IPS-20b (cell line): Measurements from ENCODE around the gene FZD1.

ENCODE experiments used
- H3K27ac ChIP-seq: one replicate; pipeline ENCODE4 v1.5.1; 2013; ENCODE audit warnings: low read length
- H3K27me3 ChIP-seq: 2 replicates; pipeline ENCODE4 v1.6.1; 2013; ENCODE audit warnings: mild to moderate bottlenecking, low read length, inconsistent platforms; ENCODE audit not compliant: insufficient read depth
- H3K36me3 ChIP-seq: 2 replicates; pipeline ENCODE4 v1.6.1; 2013; ENCODE audit warnings: low read depth, mild to moderate bottlenecking, inconsistent platforms, low read length, moderate library complexity; ENCODE audit not compliant: insufficient read depth
- H3K4me1 ChIP-seq: 2 replicates; pipeline ENCODE4 v1.6.1; 2013; ENCODE audit warnings: mild to moderate bottlenecking, control low read depth, inconsistent platforms, low read length, moderate library complexity; ENCODE audit not compliant: insufficient read depth
- H3K4me3 ChIP-seq: 2 replicates; pipeline ENCODE4 v1.5.1; 2013; ENCODE audit warnings: mild to moderate bottlenecking, low read length, inconsistent platforms
- H3K9ac ChIP-seq: 2 replicates; pipeline ENCODE4 v1.6.1; 2013; ENCODE audit warnings: low read depth, mild to moderate bottlenecking, inconsistent platforms, low read length, moderate library complexity
- H3K9me3 ChIP-seq: 2 replicates; pipeline ENCODE4 v1.6.1; 2013; ENCODE audit warnings: mild to moderate bottlenecking, low read depth, low read length, inconsistent platforms; ENCODE audit not compliant: insufficient read depth

The FZD1 gene

DNA sequence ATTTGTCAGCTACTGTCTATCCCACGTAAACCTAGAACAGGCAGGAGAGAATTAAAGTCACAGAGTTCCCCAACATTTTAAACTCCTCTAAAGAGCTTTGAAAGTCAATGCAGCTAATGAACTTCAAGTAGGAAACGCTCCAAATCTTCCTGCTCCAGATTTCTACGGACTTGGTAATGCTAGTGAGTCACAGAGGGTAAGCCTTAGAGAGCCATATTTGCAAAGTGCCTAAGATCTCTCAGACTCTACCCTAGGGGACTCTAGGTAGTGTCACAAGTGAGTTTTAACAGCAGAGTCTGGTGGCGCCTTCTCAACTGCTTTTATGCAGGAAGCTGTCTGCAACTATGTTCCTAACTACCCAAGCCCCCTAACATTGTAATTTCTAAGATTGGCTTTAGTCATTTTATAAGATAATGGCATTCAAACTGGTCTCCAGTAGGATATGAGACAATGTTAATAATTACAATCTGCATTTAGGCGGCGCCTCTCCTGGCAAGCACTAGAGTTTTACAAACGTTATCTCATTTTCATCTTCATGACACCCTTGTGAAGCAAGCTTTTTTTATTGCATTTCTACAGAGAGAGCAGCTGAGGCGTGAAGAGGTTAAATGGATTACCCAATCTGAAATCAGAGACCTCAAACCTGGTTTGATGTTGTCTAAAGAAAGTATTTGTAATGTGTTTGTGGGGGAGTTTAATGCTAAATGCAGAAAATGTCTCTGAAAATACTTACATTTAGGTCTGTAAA is 22.0 kb upstream of the FZD1 start:
- H3K27me3 ChIP-seq: no peaks in the 10 kb centered on the region
- no peak overlapping the region for H3K4me3 ChIP-seq
- no peaks in the 10 kb centered on the region for H3K9me3 ChIP-seq
- H3K4me1 ChIP-seq: no peaks in the 10 kb centered on the region
- H3K9ac ChIP-seq: no peak overlapping the region
- no peaks in the 10 kb centered on the region for H3K36me3 ChIP-seq
- no peak overlapping the region for H3K27ac ChIP-seq

DNA sequence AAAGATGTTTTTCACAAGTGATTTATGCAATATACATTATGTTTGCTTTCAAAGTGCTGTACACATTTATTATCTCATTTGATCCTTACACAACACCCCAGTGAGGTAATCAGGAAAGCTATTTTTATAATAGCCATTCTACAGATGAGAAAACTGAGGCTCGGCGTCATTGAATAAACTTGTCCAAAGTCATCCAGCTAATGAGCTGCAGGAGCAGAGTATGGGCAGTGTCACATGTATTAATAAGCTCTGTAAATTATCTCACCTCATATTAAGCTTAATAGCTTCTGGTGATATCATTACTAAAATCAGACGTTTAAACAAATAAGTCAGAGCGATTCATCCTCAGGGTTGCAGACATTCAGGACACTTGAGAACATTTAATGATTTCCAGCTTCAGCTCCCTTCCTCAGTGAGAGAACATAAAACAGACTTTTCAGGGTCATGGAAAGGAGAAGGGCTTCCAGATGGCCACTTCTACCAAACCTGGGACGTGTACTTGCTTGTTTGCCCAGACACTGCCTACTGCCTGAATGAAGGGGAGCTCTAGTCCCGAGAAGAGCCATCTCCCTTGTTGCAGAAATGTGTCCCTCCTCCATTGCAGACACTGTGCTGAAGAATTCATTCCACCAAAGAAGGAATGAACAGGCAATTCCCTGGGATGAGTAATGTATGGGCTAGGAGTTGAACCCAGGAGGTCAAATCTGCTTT is 20.5 kb upstream of the FZD1 start:
- H3K4me3 ChIP-seq: no peak overlapping the region
- no peaks in the 10 kb centered on the region for H3K9me3 ChIP-seq
- no peaks in the 10 kb centered on the region for H3K27me3 ChIP-seq
- no peak overlapping the region for H3K9ac ChIP-seq
- H3K36me3 ChIP-seq: no peaks in the 10 kb centered on the region
- no peak overlapping the region for H3K27ac ChIP-seq
- no peaks in the 10 kb centered on the region for H3K4me1 ChIP-seq

DNA sequence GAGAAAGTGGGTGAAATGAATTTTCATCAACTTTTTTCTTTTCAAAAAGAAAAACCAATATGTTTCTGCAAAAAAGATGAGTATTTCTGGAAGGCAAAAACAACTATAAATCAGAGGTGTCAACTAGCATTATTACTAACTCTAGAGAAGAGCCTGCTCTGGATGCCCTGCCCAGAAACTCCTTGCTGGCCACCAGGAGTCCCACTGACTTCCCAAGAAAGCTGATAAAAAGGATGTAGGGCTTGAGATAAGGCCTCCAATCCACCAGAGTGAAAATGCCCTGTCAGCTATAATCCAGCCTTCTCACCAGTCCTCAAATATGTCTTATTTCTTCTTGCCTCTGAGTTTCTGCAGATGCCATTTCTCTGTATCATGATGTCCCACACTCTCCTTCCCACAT is 16.7 kb upstream of the FZD1 start:
- H3K4me1 ChIP-seq: no peaks in the 10 kb centered on the region

DNA sequence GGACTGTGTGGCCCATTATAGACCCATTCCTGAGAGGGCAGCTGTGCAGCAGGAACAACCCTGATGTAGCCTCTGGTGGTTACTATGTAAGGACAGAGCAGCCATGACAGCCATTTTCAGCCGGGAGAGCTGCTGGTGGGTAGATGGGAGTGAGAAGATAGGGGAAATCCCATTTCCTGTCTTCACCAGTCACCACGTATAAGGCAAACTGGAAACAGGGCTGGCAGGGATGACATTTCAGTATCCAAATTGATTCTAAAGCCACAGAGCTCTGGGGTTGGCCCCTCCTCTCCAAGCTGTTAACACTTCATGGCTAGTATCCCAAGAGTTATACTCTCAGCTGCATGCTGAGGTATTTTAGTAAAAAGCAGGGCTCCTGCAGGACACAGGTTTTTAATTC is 15.2 kb upstream of the FZD1 start:
- Histone ChIP-seq H3K9ac (no peak overlapping the region), H3K36me3 (no peaks in the 10 kb centered on the region), H3K9me3 (no peaks in the 10 kb centered on the region), H3K27ac (no peak overlapping the region), H3K4me1 (no peaks in the 10 kb centered on the region), H3K4me3 (no peak overlapping the region), H3K27me3 (no peaks in the 10 kb centered on the region)

More for the DNA sequence above, 16.7 kb upstream of the FZD1 start:
- Histone ChIP-seq H3K27me3 (no peaks in the 10 kb centered on the region), H3K36me3 (no peaks in the 10 kb centered on the region), H3K9me3 (no peaks in the 10 kb centered on the region), H3K4me3 (no peak overlapping the region), H3K27ac (no peak overlapping the region), H3K9ac (no peak overlapping the region)

DNA sequence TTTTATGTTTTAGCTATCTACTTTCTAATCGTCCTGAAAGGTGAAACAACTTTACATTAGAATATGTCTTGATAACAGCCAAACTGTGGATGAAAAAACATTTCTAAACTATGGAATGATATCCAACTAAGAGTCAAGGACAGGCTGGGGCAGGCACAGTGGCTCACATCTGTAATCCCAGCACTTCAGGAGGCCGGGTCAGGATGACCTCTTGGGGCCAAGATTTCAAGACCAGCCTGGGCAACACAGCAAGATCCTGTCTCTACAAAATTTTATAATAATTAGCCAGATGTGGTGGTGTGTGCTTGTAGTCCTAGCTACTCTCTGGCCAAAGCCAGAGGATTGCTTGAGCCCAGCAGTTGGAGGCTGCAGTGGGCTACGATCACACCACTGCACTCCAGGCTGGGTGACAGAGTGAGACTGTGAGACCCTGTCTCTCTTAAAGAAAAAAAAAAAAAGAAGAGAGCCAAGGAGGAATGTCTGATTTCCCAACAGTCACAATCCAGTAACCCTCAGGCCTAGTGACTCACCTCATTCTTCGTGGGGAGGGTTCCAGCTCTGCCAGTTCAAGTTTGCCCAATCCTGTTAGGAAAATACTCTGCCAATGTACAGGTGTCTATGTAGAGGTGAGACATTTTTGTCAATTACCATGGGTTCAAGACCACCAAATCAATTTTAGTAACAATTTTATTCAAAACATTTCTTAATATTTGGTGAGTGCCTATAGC is 14.6 kb upstream of the FZD1 start:
- Histone ChIP-seq H3K9ac (no peak overlapping the region), H3K4me3 (no peak overlapping the region), H3K27ac (no peak overlapping the region), H3K4me1 (no peaks in the 10 kb centered on the region), H3K27me3 (no peaks in the 10 kb centered on the region), H3K36me3 (no peaks in the 10 kb centered on the region), H3K9me3 (no peaks in the 10 kb centered on the region)

DNA sequence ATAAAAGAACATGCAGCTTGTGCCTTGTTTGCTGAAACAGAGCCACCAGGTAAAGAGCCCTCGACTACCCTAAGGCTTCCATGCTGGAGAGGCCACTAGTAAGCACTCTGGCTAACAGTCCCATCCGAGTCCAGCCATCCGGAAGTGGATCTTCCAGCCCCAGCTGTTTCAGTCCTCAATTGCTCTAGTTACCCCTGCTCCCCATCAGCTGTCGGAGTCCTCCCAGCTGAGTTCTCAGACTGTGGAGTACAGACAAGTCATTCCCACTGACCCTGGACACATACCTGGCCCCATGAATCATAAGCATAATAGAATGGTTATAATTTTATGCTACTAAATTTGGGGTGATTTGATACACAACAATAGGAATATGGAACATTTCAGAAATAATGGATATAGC is 13.5 kb upstream of the FZD1 start:
- H3K4me3 ChIP-seq: no peak overlapping the region

DNA sequence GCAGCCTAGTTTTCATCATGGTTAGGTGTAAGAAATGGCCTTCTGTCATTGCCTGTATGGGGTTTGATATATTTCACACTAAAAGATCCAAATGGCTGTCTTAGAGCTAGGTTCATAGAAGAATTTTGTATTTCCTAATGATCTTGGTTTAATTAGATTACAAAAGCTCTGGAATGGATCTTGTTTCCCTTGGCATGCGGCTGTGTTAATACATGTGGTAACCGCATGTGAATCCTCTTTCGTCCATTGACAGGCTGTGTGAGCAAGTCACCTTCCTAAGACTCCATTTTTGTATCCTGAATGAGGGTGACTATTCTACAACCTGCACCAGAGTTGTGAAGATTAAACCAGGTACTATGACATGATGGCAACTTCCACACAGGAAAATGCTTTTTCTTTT is 12.4 kb upstream of the FZD1 start:
- Histone ChIP-seq H3K9me3 (no peaks in the 10 kb centered on the region; the same call in 1 of the 2 replicates), H3K36me3 (no peaks in the 10 kb centered on the region), H3K9ac (no peak overlapping the region), H3K27me3 (no peaks in the 10 kb centered on the region), H3K4me3 (no peak overlapping the region), H3K4me1 (no peaks in the 10 kb centered on the region), H3K27ac (no peak overlapping the region)

More for the DNA sequence above, 13.5 kb upstream of the FZD1 start:
- no peaks in the 10 kb centered on the region for H3K27me3 ChIP-seq
- H3K9ac ChIP-seq: no peak overlapping the region
- H3K9me3 ChIP-seq: no peaks in the 10 kb centered on the region
- H3K4me1 ChIP-seq: no peaks in the 10 kb centered on the region
- H3K27ac ChIP-seq: no peak overlapping the region
- H3K36me3 ChIP-seq: no peaks in the 10 kb centered on the region

DNA sequence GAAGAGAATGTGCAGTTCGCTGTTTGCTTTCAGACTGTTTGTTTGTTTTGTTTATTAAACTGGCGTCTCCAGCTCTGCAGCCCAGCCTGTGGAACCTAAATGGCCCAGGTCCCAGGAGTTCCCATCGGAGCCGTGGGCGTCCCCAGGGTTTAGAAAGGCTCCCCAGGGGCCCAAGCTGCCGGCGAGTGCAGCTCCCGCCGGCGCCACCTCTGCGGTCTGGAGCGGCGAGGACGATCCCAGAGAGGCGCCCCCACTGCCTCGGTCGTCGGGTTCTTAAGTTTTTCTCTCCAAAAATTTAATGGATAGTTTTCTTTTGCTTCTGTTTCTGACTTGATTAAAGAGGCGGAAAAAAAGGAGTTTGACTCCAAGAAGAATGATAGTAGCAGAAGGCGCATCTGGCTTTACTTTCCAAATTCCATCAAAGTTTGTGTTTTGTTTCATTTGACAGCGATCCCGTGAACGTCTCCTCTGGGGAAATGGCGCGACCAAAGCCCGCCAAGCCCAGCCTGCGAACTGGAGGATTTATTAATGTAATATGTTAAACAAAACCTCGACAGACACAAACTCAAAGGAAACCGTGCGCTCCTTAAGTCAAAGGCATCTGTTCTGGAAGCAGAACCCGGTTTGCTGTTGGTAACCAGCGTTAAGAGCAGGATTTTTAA is 718 bp upstream of the FZD1 start:
- no peaks in the 10 kb centered on the region for H3K36me3 ChIP-seq
- no peak overlapping the region for H3K27ac ChIP-seq
- peaks cover 81% of the 10 kb centered on the region for H3K27me3 ChIP-seq
- H3K4me1 ChIP-seq: peaks cover 11% of the 10 kb centered on the region
- H3K4me3 ChIP-seq: peak overlapping the region; percentile 78
- H3K9ac ChIP-seq: peak overlapping the region; percentile 57; the same call in 1 of the 2 replicates
- H3K9me3 ChIP-seq: peaks cover 5% of the 10 kb centered on the region

DNA sequence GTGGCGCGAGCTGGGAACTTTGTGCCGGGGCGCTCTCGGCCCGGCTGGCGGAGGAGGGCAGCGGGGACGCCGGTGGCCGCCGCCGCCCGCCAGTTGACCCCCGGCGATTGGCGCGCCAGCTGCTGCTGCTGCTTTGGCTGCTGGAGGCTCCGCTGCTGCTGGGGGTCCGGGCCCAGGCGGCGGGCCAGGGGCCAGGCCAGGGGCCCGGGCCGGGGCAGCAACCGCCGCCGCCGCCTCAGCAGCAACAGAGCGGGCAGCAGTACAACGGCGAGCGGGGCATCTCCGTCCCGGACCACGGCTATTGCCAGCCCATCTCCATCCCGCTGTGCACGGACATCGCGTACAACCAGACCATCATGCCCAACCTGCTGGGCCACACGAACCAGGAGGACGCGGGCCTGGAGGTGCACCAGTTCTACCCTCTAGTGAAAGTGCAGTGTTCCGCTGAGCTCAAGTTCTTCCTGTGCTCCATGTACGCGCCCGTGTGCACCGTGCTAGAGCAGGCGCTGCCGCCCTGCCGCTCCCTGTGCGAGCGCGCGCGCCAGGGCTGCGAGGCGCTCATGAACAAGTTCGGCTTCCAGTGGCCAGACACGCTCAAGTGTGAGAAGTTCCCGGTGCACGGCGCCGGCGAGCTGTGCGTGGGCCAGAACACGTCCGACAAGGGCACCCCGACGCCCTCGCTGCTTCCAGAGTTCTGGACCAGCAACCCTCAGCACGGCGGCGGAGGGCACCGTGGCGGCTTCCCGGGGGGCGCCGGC is 870 bp downstream of the FZD1 start:
- H3K27ac ChIP-seq: no peak overlapping the region
- H3K4me3 ChIP-seq: peak overlapping the region; percentile 78
- peaks cover 92% of the 10 kb centered on the region for H3K27me3 ChIP-seq
- H3K36me3 ChIP-seq: no peaks in the 10 kb centered on the region
- H3K9me3 ChIP-seq: peaks cover 5% of the 10 kb centered on the region
- no peak overlapping the region for H3K9ac ChIP-seq
- H3K4me1 ChIP-seq: peaks cover 11% of the 10 kb centered on the region

DNA sequence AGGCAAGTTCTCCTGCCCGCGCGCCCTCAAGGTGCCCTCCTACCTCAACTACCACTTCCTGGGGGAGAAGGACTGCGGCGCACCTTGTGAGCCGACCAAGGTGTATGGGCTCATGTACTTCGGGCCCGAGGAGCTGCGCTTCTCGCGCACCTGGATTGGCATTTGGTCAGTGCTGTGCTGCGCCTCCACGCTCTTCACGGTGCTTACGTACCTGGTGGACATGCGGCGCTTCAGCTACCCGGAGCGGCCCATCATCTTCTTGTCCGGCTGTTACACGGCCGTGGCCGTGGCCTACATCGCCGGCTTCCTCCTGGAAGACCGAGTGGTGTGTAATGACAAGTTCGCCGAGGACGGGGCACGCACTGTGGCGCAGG is 1.4 kb downstream of the FZD1 start:
- peaks cover 89% of the 10 kb centered on the region for H3K27me3 ChIP-seq
- peaks cover 5% of the 10 kb centered on the region for H3K9me3 ChIP-seq
- no peak overlapping the region for H3K27ac ChIP-seq
- H3K4me1 ChIP-seq: peaks cover 11% of the 10 kb centered on the region
- H3K9ac ChIP-seq: no peak overlapping the region
- peak overlapping the region; percentile 78 for H3K4me3 ChIP-seq
- no peaks in the 10 kb centered on the region for H3K36me3 ChIP-seq
